Measurements from ENCODE around the gene USH1G. TPM values are rescaled to one million over a fixed set of nuclear protein-coding genes. Genes with fewer than 3 reads are reported as not detected.
A peak's percentile ranks its signal among the peaks of the same experiment; 100 is the strongest.

Gene USH1G
- total RNA-seq, 1 experiment from 2014 or later = 2.7 TPM

DNA sequence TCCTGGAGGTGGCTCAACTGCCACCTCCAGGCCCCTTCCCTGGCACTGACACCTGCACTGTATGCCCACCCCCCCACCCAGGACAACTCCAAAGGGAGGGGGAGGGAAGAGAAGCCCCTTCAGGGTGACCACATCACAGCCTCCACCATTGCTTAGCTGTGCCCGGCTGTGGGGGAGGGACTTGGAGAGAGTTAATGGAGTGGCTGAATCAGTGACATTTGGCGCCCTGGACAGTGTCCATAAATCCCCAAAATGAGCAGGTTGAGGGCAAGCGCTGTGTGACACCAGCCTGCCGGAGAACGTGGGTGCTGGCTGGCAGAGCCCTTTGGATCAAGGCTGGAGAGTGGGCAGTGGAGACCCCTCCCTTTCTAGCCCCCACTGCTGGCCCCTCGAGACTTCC, 883 bp downstream of the USH1G start:
- no peak overlapping the region for H2AK5ac ChIP-seq (ENCODE audit: insufficient read length, low read length)

More for the DNA sequence above, 883 bp downstream of the USH1G start:
- H3K4me3 Mint-ChIP-seq = peak overlapping the region; percentile 60 to 75; a peak in 4 of 5 replicates
- H3K27ac Mint-ChIP-seq = no peak overlapping the region
- Histone ChIP-seq H3K23me2 (ENCODE audit: insufficient read length, low read depth, low read length, poor library complexity, severe bottlenecking) (peaks cover 5% of the 10 kb centered on the region), H3K23ac (ENCODE audit: insufficient read length, low read depth, low read length) (no peak overlapping the region), H3K9me3 (ENCODE audit: control insufficient read depth, low read depth, low read length) (no peaks in the 10 kb centered on the region), H2AFZ (ENCODE audit: low read length) (no peak overlapping the region), H4K5ac (ENCODE audit: insufficient read length, low read depth, low read length) (no peak overlapping the region), H4K20me1 (ENCODE audit: control insufficient read depth, insufficient read depth, insufficient read length) (no peaks in the 10 kb centered on the region), H2BK20ac (ENCODE audit: low read depth, low read length, poor library complexity, severe bottlenecking) (no peak overlapping the region), H3K56ac (ENCODE audit: insufficient read length, low read depth, low read length) (no peak overlapping the region), H2BK5ac (ENCODE audit: insufficient read length, low read length) (no peak overlapping the region), H3K4me2 (ENCODE audit: insufficient read depth, insufficient read length, low read length) (no peak overlapping the region), H3K4ac (ENCODE audit: low read depth, low read length) (no peak overlapping the region), H3K27me3 (ENCODE audit: insufficient read depth, low read length) (peaks cover 43% of the 10 kb centered on the region), H2BK120ac (ENCODE audit: low read depth, low read length, poor library complexity, severe bottlenecking) (no peak overlapping the region), H4K8ac (replicated peaks; ENCODE audit: insufficient read length, low read depth, low read length) (no peak overlapping the region), H2BK15ac (ENCODE audit: low read depth, low read length) (no peak overlapping the region), H3K27ac (ENCODE audit: insufficient read length, low read depth, low read length) (no peak overlapping the region), H3T11ph (ENCODE audit: low read length) (no peak overlapping the region), H2BK12ac (ENCODE audit: insufficient read length, low read depth, low read length) (no peak overlapping the region), H3K9ac (ENCODE audit: extremely low read depth, insufficient read length, low read length) (no peak overlapping the region), H4K91ac (ENCODE audit: insufficient read length, low read depth, low read length) (no peak overlapping the region), H3K14ac (ENCODE audit: insufficient read depth, low read length) (no peak overlapping the region), H3K79me2 (ENCODE audit: insufficient read depth, low read length) (no peaks in the 10 kb centered on the region), H3K79me1 (ENCODE audit: insufficient read depth, low read depth, low read length, poor library complexity, severe bottlenecking) (no peaks in the 10 kb centered on the region), H3K18ac (ENCODE audit: insufficient read length, low read depth, low read length) (no peak overlapping the region), H3K4me1 (ENCODE audit: insufficient read depth, low read length) (no peaks in the 10 kb centered on the region)
- WGBS (ENCODE audit: extremely low coverage, insufficient read length, low lambda C conversion rate) = no CpG with 5 or more reads among the region's 6 CpGs
- H3K9me3 Mint-ChIP-seq = peaks cover 0 to 5% of the 10 kb centered on the region in 2 experiments; a peak in 1 of 5 replicates
- no peaks in the 10 kb centered on the region; a peak in 1 of 7 replicates for H3K36me3 Mint-ChIP-seq (ENCODE audit: insufficient read depth in 1 of 3, low read depth in 3 of 3)
- H3K4me1 Mint-ChIP-seq = peaks cover 12 to 33% of the 10 kb centered on the region in 2 experiments
- TF ChIP-seq CTCF (conservative IDR thresholded peaks at IDR 0.05) = no peak
- DNase-seq = peak; percentile 25
- peaks cover 71% of the 10 kb centered on the region for H3K27me3 Mint-ChIP-seq (ENCODE audit: low read depth)

All from H9 (cell line).